Dermis blood vessel endothelial cell (primary cell): Measurements from ENCODE around the gene PPIC. TPM values are rescaled to one million over a fixed set of nuclear protein-coding genes. Genes with fewer than 3 reads are reported as not detected.
"Not testable (repeated sequence)": the region's sequence is repeated elsewhere in the genome, so short reads cannot be mapped to it uniquely, and the experiment has no call there.

ENCODE experiments used
- DNase-seq: peaks from one replicate; pipeline ENCODE4 v3.0.0; 2010
- total RNA-seq: library from RNA; depleted of rRNA; stranded (reverse); fragments of >200 nt; gene quantifications from 2 replicates; pipeline ENCODE4 v1.2.3, GENCODE V29; 2014

The PPIC gene
- total RNA-seq, 1 donor from 2014 or later, result 74.9 TPM

- DNase-seq, result no peak
These were observed 29.3 kb downstream of the PPIC start for GRCh38 chr5:123007182-123007581.

- DNase-seq, result no peak
These were observed 34.7 kb downstream of the PPIC start for GRCh38 chr5:123001808-123002207.

GRCh38 chr5:123000731-123001130 is 35.8 kb downstream of the PPIC start:
- no peak for DNase-seq

GRCh38 chr5:122999947-123000563 is 36.5 kb downstream of the PPIC start:
- peak; percentile 65 for DNase-seq

- DNase-seq, result no peak
These were observed 39.2 kb downstream of the PPIC start for GRCh38 chr5:122997294-122997693.

GRCh38 chr5:122996091-122996490 is 40.4 kb downstream of the PPIC start:
- DNase-seq, result no peak

GRCh38 chr5:122985954-122986721 is 50.4 kb downstream of the PPIC start:
- no peak for DNase-seq

GRCh38 chr5:122985006-122985700 is 51.4 kb downstream of the PPIC start:
- no peak for DNase-seq

- DNase-seq, result no peak
These were observed 52.1 kb downstream of the PPIC start for GRCh38 chr5:122984425-122984824.

GRCh38 chr5:122982376-122982775 is 54.1 kb downstream of the PPIC start:
- no peak for DNase-seq

GRCh38 chr5:122981846-122982245 is 54.7 kb downstream of the PPIC start:
- peak; percentile 30 for DNase-seq

- no peak for DNase-seq
These were observed 57.8 kb downstream of the PPIC start for GRCh38 chr5:122978644-122979297.

GRCh38 chr5:122978068-122978467 is 58.5 kb downstream of the PPIC start:
- no peak for DNase-seq

- DNase-seq, result no peak
These were observed 59.2 kb downstream of the PPIC start for GRCh38 chr5:122977319-122977718.

GRCh38 chr5:122974251-122974650 is 62.3 kb downstream of the PPIC start:
- not testable (repeated sequence) for DNase-seq

GRCh38 chr5:122973759-122974158 is 62.8 kb downstream of the PPIC start:
- DNase-seq, result not testable (repeated sequence)

Other genes starting within 250 kb of the PPIC start
- 8.5 and 10.1 TPM in 2 replicates for gene SNX24, start 191.1 kb downstream of the PPIC start, total RNA-seq
- gene PRDM6, start 52.5 kb upstream of the PPIC start, total RNA-seq, result 0.33 TPM in 1 of 2 replicates, not detected in the other